ENCODE data around the gene EP400. TPM values are rescaled to one million over a fixed set of nuclear protein-coding genes. Genes with fewer than 3 reads are reported as not detected.

EP400 gene
- total RNA-seq, 1 donor, result 14.7 TPM

- no peak overlapping the region for H3K4me3 ChIP-seq (ENCODE audit: low read depth, low read length)
- TF ChIP-seq, protein P1, sequence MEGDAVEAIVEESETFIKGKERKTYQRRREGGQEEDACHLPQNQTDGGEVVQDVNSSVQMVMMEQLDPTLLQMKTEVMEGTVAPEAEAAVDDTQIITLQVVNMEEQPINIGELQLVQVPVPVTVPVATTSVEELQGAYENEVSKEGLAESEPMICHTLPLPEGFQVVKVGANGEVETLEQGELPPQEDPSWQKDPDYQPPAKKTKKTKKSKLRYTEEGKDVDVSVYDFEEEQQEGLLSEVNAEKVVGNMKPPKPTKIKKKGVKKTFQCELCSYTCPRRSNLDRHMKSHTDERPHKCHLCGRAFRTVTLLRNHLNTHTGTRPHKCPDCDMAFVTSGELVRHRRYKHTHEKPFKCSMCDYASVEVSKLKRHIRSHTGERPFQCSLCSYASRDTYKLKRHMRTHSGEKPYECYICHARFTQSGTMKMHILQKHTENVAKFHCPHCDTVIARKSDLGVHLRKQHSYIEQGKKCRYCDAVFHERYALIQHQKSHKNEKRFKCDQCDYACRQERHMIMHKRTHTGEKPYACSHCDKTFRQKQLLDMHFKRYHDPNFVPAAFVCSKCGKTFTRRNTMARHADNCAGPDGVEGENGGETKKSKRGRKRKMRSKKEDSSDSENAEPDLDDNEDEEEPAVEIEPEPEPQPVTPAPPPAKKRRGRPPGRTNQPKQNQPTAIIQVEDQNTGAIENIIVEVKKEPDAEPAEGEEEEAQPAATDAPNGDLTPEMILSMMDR (IDR thresholded peaks at IDR 0.05; ENCODE audit: insufficient read depth, low read length), result no peak
- no peak for DNase-seq (ENCODE audit: low read depth)
Measured at GRCh38 chr12:131913666-131914065, 36.1 kb upstream of the EP400 start.

DNA sequence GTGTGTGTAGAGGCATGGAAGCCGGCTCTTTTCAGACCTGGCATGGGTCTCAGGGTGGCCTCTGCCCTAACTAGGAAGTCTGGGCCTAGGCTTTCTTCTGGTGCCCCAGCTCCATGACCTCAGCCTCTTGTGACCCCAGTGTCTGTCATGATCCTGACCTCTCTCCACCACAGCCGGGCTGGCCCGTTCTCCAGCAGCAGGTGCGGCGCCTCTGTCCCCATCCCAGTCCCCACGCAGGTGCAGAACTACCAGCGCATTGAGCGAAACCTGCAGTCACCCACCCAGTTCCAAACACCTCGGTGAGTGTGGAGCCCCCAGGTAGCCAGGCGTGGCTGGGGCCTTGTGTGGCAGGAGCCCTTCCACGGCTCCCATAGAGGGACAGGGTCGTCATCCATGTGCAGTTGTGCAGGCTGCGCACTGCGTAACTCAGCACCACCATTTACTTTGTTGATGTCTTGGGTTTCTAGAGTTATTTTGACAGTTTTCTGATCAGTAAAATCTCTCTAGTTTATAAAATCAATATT lies 35.5 kb upstream of the EP400 start:
- no peak for DNase-seq (ENCODE audit: low read depth)
- TF ChIP-seq, protein P1 (IDR thresholded peaks at IDR 0.05; ENCODE audit: insufficient read depth, low read length), result no peak
- no peak overlapping the region for H3K4me3 ChIP-seq (ENCODE audit: low read depth, low read length)

- no peak for DNase-seq (ENCODE audit: low read depth)
- no peak overlapping the region for H3K4me3 ChIP-seq (ENCODE audit: low read depth, low read length)
- TF ChIP-seq, protein P1 (IDR thresholded peaks at IDR 0.05; ENCODE audit: insufficient read depth, low read length), result no peak
Measured at GRCh38 chr12:131915000-131915689, 34.6 kb upstream of the EP400 start.

DNA sequence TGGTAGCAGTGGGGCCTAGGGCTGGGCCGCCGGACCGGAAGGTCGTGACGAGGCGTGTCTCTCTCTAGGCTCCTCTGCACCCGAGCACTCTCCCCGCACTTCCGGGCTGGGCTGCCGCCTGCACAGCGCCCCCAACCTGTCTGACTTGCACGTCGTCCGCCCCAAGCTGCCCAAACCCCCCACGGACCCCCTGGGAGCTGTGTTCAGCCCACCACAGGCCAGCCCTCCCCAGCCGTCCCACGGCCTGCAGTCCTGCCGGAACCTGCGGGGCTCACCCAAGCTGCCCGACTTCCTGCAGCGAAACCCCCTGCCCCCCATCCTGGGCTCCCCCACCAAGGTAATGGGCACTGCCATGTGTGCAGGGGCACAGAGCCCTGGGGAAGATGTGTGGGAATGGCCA lies 33.9 kb upstream of the EP400 start:
- no peak for DNase-seq (ENCODE audit: low read depth)
- TF ChIP-seq, protein P1 (IDR thresholded peaks at IDR 0.05; ENCODE audit: insufficient read depth, low read length), result no peak
- H3K4me3 ChIP-seq (ENCODE audit: low read depth, low read length), result no peak overlapping the region

DNA sequence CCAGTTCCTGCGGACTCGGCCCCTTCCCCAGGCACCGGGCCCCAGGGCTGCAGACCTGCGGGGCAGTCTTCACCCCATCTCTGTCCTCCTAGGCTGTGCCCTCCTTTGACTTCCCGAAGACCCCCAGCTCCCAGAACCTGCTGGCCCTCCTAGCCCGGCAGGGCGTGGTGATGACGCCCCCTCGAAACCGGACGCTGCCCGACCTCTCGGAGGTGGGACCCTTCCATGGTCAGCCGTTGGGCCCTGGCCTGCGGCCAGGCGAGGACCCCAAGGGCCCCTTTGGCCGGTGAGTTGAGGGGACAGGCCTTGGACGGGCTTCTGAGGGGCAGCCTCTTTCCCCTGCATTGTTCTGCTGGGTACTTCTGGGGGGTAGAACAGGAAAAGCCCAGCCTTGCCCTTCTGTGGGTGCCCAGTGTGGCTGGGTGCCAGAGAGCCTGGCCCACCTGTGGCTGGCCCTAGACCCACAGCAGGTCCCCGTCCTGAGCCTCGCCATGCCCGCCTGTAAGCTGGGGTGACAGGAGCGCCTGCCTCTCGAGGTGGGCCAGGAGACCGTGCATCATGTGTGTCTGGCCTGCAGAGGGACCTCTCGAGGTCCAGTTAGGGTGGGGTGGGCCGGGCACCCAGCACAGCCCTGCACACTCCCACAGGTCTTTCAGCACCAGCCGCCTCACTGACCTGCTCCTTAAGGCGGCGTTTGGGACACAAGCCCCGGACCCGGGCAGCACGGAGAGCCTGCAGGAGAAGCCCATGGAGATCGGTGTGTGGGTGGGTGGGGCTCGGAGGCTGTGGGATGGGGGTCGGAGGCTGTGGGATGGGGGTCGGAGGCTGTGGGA lies 33.2 kb upstream of the EP400 start:
- no peak for DNase-seq (ENCODE audit: low read depth)
- H3K4me3 ChIP-seq (ENCODE audit: low read depth, low read length), result no peak overlapping the region
- TF ChIP-seq, protein P1 (IDR thresholded peaks at IDR 0.05; ENCODE audit: insufficient read depth, low read length), result no peak

- TF ChIP-seq, protein P1 (IDR thresholded peaks at IDR 0.05; ENCODE audit: insufficient read depth, low read length), result no peak
- DNase-seq (ENCODE audit: low read depth), result no peak
- H3K4me3 ChIP-seq (ENCODE audit: low read depth, low read length), result no peak overlapping the region
Measured at GRCh38 chr12:131917139-131917710, 32.5 kb upstream of the EP400 start.
